Measurements from ENCODE around the gene IZUMO1. TPM values are rescaled to one million over a fixed set of nuclear protein-coding genes. Genes with fewer than 3 reads are reported as not detected.

IZUMO1 gene
- polyA plus RNA-seq, 2 of the 4 experiments (the other 2 are of a cell fraction), result not detected

GRCh38 chr19:48720613-48721296 is 26.0 kb downstream of the IZUMO1 start (continued):
- TF ChIP-seq PHF8 (IDR thresholded peaks at IDR 0.05; ENCODE audit: borderline replicate concordance, low read depth) (peak; percentile 40; the same call in 1 of the 2 replicates), TFCP2L1 (CRISPR knock-in tag; IDR thresholded peaks at IDR 0.05) (no peak), HOXB13 (CRISPR knock-in tag; IDR thresholded peaks at IDR 0.05; ENCODE audit: low read depth) (no peak), ZC3H11A (IDR thresholded peaks at IDR 0.05) (no peak), TP53 (CRISPR knock-in tag; IDR thresholded peaks at IDR 0.05) (no peak; the same call in 1 of the 2 replicates), CEBPB (IDR thresholded peaks at IDR 0.05) (no peak), SREBF2 (IDR thresholded peaks at IDR 0.05) (no peak), CHD4 (IDR thresholded peaks at IDR 0.05; ENCODE audit: borderline replicate concordance) (no peak), HEYL (CRISPR knock-in tag; IDR thresholded peaks at IDR 0.05) (no peak)
- TF ChIP-seq, protein P1, sequence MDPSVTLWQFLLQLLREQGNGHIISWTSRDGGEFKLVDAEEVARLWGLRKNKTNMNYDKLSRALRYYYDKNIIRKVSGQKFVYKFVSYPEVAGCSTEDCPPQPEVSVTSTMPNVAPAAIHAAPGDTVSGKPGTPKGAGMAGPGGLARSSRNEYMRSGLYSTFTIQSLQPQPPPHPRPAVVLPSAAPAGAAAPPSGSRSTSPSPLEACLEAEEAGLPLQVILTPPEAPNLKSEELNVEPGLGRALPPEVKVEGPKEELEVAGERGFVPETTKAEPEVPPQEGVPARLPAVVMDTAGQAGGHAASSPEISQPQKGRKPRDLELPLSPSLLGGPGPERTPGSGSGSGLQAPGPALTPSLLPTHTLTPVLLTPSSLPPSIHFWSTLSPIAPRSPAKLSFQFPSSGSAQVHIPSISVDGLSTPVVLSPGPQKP (IDR thresholded peaks at IDR 0.05; ENCODE audit: low read depth, low read length), result no peak

DNA sequence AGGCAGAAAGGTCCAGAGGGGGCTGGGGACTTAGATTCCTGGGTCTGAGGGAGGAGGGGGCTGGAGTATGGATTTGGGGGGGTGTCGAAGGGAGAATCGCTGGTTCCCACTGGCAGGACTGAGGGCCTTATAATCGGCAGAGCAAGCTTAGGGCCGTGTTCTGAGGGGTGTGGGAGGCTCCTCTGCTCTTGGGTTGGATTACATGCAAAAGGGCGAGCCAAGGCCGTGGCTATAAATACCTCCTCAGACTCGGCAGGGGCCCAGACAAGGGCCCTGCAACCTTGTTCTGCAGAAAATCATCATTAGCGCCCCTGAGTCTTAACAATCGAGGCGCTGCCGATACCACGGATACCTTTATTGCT is 26.5 kb downstream of the IZUMO1 start:
- H3K4me3 ChIP-seq, result peak overlapping the region; percentile 53
- ATAC-seq (peak; percentile 12 to 13), FAIRE-seq (no peak), DNase-seq (ENCODE audit: low read depth in 1 of 2, low spot score in 1 of 2) (no peak)
- WGBS (ENCODE audit: missing lambda C conversion rate), result 33% methylated on average over 12 of the region's 12 CpGs
- peak overlapping the region; percentile 80 for H3K4me2 ChIP-seq
- ChIA-PET POLR2A (interaction anchor here (0.6 to 1.7 kb wide), 8 partner anchors 15 to 356 kb away, joined by 3 to 10 read pairs (median 4); partner anchors contain the start of genes IZUMO1, SYNGR4 and TMEM143), CTCF (interaction anchor here (0.6 to 2.2 kb wide), 5 partner anchors 19 to 74 kb away, joined by 3 to 11 read pairs (median 4); partner anchors contain the start of gene CA11)
- H3K4me1 ChIP-seq, result peaks cover 15% of the 10 kb centered on the region
- no peak for TF ChIP-seq TFCP2L1 (CRISPR knock-in tag; IDR thresholded peaks at IDR 0.05)
- TF ChIP-seq NR3C1 (IDR thresholded peaks at IDR 0.05), result no peak
- TF ChIP-seq, protein P2, sequence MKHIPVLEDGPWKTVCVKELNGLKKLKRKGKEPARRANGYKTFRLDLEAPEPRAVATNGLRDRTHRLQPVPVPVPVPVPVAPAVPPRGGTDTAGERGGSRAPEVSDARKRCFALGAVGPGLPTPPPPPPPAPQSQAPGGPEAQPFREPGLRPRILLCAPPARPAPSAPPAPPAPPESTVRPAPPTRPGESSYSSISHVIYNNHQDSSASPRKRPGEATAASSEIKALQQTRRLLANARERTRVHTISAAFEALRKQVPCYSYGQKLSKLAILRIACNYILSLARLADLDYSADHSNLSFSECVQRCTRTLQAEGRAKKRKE (CRISPR knock-in tag; IDR thresholded peaks at IDR 0.05; ENCODE audit: low read depth), result no peak
- no peak for TF ChIP-seq JUNB (IDR thresholded peaks at IDR 0.05)
- TF ChIP-seq SMC3 (IDR thresholded peaks at IDR 0.05), result no peak
- H3K9me3 ChIP-seq, result no peaks in the 10 kb centered on the region
- peak overlapping the region; percentile 81 to 88 for H3K27ac ChIP-seq

DNA sequence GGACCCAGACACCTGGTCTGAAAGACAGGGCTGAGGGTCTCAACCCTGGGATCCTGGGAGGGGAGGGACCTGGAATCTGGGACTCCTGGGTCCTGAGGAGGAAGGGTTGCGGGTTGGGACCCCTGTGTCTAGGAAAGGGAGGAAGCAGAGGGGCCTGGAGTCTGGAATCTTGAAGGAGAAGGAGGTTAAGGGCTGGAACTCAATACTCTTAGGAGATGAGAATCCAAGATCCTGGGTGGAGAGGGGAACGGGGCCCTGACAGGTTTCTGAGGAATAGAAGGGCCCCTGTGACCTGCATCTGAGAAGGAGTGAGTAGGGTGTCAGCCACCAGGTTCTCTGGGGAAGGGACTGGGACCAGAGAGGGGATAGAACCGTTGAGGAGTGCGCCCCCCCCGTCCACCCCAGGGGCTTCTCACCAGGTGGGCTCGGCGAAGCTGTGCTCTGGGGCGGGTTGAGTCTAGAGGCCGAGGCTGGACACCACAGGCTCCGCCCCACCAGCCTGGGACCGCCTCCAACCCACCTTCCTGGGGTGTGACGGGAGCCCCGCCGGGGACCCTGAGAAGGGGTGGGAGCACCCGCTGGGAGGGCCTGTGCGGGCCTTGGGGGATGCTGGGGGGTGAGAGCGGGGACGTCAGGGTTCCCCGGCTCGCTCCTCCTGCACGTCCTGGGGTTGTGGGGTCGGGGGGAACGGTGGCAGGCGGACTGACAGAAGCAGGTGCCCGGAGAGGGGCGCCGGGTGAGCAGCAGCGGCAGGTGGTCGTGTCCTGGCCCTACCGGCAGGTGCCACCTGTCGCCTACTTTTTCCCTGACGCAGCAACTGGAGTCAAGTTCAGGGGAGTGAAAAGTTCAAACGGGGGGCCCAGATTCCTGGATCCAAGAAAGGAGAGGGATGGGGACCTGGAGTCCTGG is 27.2 kb downstream of the IZUMO1 start, which contains the start of gene MAMSTR:
MAMSTR (minus strand) TSS at position 463 of the 909 bp plus-strand sequence. CDS start 694 bp downstream, outside the sequence.
- Histone ChIP-seq H3K4me1 (peaks cover 17% of the 10 kb centered on the region), H3K4me3 (peak within 1 kb of the TSS; percentile 53), H3K4me2 (peak within 1 kb of the TSS; percentile 80), H3K9me3 (no peaks in the 10 kb centered on the region), H3K27ac (peak within 1 kb of the TSS; percentile 81 to 88)
- TF ChIP-seq CEBPB (IDR thresholded peaks at IDR 0.05), result no peak
- no peak for TF ChIP-seq ZSCAN20 (CRISPR knock-in tag; IDR thresholded peaks at IDR 0.05)
- no peak for TF ChIP-seq EHF (CRISPR knock-in tag; IDR thresholded peaks at IDR 0.05)
- no peak for TF ChIP-seq HOXA7 (CRISPR knock-in tag; IDR thresholded peaks at IDR 0.05)
- TF ChIP-seq ZC3H11A (IDR thresholded peaks at IDR 0.05), result no peak
- TF ChIP-seq E2F6 (IDR thresholded peaks at IDR 0.05; ENCODE audit: borderline replicate concordance, low read depth), result no peak
- no peak for TF ChIP-seq JUNB (IDR thresholded peaks at IDR 0.05)
- TF ChIP-seq SMC3 (IDR thresholded peaks at IDR 0.05), result no peak
- no peak for TF ChIP-seq MAFK (IDR thresholded peaks at IDR 0.05; ENCODE audit: partially characterized antibody)
- TF ChIP-seq, protein P3, sequence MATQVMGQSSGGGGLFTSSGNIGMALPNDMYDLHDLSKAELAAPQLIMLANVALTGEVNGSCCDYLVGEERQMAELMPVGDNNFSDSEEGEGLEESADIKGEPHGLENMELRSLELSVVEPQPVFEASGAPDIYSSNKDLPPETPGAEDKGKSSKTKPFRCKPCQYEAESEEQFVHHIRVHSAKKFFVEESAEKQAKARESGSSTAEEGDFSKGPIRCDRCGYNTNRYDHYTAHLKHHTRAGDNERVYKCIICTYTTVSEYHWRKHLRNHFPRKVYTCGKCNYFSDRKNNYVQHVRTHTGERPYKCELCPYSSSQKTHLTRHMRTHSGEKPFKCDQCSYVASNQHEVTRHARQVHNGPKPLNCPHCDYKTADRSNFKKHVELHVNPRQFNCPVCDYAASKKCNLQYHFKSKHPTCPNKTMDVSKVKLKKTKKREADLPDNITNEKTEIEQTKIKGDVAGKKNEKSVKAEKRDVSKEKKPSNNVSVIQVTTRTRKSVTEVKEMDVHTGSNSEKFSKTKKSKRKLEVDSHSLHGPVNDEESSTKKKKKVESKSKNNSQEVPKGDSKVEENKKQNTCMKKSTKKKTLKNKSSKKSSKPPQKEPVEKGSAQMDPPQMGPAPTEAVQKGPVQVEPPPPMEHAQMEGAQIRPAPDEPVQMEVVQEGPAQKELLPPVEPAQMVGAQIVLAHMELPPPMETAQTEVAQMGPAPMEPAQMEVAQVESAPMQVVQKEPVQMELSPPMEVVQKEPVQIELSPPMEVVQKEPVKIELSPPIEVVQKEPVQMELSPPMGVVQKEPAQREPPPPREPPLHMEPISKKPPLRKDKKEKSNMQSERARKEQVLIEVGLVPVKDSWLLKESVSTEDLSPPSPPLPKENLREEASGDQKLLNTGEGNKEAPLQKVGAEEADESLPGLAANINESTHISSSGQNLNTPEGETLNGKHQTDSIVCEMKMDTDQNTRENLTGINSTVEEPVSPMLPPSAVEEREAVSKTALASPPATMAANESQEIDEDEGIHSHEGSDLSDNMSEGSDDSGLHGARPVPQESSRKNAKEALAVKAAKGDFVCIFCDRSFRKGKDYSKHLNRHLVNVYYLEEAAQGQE (IDR thresholded peaks at IDR 0.05), result no peak
- ChIA-PET CTCF (interaction anchor here (1.5 kb wide), 1 partner anchor 44 kb away, joined by 4 read pairs; no protein-coding TSS in a partner anchor), POLR2A (interaction anchor here (1.2 kb wide), 1 partner anchor 180 kb away, joined by 3 read pairs; no protein-coding TSS in a partner anchor)
- whole genome bisulfite sequencing (ENCODE audit: missing lambda C conversion rate), result 91% methylated on average over 19 of the region's 33 CpGs
- FAIRE-seq, result no peak
- ATAC-seq, result no peak
- DNase-seq (ENCODE audit: low read depth in 1 of 2, low spot score in 1 of 2), result no peak
